GM21526 (cell line): Measurements from ENCODE around the gene HNRNPUL2.

Experiments
- ATAC-seq: cut with Tn5 transposase; IDR thresholded peaks from one replicate; pipeline ENCODE4 v1.9.1; 2021; ENCODE audit warnings: moderate library complexity; ENCODE audit not compliant: unreplicated experiment, low FRiP score

Gene HNRNPUL2

DNA sequence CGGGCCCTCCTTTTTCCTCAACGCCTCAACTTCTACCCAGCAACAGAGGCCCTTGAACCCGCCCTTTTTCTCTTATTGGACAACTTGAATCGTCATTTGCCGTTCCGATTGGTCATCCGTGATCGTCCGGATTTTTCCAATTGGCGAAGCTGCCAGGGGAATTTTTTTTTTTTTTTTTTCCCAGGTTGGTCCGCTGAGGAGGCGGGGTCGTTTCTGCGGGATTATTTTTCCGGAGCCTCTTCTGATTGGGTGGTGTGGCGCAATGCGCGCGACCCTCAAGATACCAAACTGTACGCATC lies 564 bp upstream of the HNRNPUL2 start:
- peak; percentile 48 for ATAC-seq

DNA sequence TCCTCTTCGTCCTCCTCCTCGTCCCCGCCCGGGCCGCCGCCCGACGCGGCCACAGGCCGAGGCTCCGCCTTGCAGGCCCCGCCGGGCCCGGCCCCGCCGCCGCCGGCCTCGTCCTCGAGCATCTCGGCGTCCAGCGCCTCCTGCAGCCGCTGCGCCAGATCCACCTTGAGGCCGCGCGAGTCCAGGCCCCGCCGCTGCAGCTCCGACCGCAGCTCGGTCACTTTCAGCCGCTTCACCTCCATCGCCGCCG lies 417 bp downstream of the HNRNPUL2 start:
- ATAC-seq = peak; percentile 0

DNA sequence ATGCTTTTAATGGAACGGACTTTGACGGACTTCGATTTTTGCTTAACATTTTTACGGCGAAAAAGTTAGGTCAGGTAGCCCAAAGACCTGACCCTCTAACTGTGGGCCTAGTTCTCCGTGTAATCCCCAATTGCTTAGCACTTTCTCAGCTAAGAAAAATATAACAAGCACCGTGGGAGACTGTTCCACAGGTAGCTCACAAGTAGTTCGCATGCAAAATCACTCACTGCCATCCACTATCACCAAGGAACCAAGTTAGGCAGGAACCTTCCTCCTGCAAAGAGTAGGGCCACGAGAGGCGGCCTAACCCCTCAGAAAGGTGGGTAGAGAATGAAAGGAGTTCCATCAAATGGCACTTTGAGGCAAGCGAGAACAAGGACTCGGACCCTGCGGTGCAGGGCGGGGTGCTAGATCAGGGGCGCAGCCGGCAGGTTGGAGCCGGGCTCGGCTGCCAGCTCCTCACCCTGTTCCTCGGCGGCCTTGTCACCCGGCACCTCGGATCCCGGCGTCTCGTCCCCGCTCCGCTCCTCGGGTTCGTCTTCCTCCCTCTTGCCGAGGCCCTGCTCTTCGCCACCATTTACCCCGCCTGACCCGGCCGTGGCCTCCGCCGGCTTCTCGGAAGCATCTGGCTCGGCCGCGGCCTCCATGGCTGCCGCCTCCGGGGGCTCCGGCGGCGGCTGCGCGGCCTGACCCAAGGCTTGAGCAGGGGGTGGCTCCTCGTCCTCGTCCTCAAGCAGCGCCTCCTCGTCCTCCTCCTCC lies 922 bp downstream of the HNRNPUL2 start:
- ATAC-seq = peak; percentile 1

DNA sequence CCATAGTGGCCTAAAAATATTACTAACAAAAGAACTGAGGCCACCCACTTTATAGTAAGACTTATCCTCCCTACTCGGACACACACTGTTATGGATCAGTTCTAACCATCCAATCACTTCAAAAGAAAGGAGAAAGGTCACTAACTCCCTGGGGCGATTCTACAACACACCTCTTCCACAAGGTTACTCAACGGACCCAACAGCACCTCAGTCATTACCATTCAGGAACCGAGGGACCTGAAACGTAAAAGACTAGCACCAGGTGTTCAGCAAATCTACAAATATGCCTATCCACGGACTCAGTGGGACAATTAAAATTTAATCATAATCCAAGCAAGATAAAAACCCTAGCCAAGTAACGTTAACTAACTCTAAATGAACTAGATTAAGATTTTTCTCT lies 1.6 kb downstream of the HNRNPUL2 start:
- no peak for ATAC-seq

DNA sequence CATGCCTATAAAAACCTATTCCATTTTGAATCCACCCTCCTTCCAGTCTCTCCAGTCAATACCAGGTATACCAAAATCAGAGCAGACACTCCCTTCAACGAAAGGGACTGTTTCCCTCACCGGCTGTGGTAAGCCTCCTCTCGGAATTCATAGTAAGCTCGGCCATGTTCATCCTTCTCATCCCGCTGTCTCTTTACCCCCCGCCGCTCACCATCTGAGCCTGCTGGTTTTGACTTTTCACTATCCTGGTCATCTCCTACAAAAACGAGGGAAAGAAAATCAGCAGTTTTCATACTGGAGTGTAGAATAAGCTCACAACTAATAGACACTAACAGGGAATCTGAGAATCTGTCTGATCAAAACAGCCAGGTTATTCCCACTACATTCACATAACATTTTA lies 3.1 kb downstream of the HNRNPUL2 start:
- ATAC-seq = no peak

DNA sequence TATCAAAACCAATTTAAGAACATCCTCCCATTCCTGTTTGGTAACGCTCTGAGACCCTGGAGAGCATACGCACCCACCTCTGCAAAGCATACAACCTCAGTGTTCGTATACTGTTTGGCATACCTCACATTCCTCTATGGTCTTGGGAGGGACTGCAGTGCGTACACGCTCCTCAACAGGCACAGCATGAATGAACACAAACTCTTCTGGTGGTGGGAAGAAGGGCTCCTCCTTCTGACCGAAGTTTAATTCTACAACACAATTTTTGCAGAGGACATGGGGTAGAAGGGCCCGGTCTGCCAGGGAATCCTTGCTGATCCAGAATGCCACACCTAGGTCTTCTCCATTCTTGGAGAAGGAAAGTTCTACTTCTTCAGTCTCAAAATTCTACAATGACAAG lies 5.3 kb downstream of the HNRNPUL2 start:
- ATAC-seq = no peak

DNA sequence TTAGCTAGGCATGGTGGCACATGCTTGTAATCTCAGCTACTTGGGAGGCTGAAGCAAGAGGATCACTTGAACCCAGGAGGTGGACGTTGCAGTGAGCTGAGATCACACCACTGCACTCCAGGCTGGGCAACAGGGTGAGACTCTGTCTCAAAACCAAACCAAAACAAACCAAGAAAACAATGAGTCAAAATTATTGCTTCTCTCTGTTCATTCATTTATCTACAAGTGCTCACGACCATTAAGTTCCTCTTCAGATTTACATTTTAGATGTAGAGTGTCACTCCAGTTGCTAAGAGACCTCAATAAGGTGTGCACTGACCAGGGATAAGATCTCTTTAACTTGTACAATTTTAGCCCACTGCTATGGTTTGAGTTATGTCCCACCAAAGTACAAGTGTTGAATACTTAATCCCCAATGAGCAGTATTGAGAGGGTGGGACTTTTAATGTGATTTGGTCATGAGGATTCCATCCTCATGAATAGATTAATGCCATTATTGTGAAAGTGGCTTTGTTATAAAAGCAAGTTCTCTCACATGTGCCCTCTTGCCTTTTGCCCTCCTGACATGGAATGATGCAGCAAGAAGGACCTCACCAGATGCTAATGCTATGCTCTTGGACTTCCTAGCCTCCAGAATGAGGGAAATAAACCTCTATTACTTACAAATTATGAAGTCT lies 7.8 kb downstream of the HNRNPUL2 start:
- ATAC-seq = no peak

DNA sequence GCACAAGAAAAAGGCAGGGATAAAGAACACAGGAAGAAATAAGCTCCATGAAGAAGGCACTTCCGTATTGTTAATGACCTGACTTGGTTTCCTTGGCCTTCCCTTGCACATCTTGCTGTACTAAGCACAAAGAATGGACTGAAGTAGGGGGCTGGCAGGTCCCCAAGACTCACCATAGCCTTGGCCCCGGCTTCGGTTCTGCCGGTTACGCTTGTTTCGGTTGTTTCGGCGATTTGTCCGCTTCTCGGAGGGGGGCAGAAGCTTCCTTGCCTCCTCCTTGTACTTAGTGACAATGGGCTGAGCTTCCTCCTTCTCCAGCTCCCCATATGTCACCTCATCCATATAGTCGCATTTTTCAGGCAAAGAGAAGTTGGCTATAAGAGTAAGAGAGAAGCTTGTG lies 10.4 kb downstream of the HNRNPUL2 start:
- no peak for ATAC-seq

DNA sequence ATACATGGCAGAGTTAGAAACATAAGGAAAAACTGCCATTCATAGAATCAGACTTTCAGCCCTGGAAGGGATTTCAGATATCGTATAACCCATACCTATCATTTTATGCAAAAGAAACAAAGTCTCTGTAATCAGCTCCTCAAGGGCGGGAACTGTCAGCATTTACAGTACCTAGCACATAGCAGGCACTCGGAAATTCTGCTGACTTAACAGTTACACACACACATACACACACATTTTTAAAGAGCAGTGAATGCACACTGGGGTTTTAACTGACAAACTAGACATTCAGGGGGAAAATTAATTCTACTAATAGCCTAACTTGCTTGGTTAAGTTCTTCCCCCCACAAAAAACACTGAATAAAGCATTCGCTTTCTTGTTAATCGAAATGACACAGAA lies 11.1 kb downstream of the HNRNPUL2 start:
- ATAC-seq = no peak

DNA sequence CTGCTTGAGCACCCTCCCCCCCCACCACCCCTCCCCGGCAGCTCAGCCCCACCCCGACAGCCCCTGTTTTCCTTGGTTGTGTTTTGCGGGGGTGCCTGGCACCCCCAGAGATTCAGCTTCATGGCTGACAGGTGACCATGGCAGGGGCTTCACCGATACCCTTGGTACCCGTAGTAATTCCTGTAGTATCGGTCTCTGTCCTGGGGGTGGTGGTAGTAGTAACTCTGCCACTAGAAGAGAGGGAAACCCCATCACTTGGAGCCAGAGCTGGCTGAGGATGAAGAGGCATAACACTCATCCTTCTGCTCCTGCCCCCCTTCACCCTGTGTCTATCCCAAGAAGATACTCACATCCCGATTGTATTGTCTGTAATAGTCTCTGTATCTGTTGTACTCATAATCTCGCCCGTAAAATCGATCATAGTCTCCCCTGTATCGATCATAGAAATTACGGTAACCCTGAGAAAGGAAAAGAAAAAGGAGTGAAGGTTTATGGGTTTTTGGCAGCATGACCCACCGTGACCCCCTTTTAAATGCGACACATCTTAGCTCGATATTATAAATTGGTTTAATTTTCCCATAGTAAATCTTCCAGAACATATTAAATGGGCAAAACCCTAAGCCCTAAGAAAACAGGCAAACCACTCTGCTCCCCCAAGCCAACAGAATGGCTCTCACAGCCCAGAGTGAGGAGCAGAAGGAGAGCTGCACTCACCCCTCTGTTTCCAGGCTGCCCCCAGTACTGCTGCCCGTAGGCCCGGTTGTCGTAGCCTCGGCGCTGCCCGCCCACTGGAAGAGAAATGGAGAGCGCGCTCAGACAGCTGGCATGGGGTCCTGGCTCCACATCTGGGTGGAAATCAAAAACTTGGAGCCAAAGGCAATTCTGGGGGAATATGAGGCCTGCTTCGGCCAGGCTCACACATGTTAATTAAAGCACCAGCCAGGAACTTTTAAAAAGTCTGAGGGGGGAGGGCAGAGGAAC lies 11.8 kb downstream of the HNRNPUL2 start:
- no peak for ATAC-seq

DNA sequence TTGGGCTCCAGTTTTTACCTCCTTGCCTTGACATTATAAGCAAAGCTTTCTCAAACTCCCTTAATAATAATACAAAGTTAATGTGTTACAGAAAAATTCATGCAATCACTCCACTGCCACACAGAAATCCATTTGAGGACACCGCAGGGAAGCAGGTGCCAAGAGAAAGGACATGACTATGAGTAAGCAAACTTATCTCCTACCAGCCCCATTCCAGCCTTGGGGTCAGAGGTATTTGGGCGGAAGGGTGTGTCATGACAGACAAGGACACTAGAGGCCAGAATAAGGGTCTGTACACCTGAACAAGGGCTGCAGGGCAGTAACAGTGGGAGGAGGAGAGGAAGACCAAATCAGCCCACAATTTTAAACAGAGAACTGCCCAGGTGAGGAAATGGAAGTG lies 13.9 kb downstream of the HNRNPUL2 start:
- no peak for ATAC-seq

DNA sequence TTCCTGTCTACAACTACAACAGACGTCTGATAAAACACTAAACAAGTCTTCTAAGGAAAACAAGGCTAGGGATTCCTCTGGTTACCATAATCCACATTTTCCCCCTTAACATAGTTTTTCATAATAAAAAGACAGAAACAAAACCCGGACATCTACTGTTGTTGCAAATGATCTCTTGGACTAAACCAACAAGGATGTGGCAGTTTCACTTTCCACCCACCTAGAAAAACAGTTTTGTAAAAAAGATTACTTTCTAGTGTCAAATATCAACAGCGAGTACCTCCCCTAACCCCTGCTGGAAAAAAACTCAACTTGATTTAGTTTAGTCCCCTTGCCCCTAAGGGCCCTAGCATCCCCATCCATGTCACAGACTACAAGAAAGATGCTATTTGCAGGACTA lies 14.4 kb downstream of the HNRNPUL2 start:
- ATAC-seq = no peak

DNA sequence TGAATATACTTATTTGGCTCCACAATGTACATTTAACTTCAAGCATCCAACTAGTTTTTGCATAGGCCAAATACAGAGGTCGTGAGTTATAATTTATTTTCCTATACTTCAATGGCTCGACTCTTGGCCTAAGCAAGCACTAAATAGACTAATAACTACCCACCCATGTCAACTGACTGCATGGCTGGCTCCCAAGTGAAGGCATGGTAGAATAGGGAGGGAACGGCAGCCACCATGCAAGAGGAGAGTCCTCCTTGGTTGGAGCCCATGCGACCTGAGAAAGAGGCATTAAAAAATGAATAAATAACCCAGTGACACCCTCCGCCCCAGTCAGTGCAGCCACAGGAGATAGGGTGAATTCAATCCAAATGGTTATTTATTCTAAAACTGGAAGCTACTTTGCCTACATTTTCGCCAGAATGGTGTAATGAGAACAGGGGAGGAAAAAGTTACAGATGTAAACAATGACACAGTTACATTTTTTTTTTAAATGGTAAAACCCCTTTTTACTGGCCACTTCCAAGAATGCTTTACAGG lies 14.9 kb downstream of the HNRNPUL2 start:
- ATAC-seq = no peak

DNA sequence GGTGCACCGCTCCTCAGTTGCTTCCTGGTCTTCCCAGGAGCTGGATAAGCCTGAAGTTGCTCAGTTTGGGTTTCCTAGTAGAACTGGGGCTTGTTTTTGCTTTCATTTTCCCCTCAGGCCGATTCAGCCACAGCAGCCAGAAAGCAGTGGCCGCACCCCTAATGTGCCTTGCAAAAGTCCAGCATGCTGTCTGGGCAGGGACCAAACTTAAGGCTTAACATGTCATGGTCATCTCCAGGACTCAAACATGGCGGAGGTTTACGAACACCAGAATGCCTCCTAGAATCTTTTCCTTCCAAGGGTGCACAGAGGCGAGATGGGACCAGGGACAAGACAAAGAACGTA lies 17.3 kb downstream of the HNRNPUL2 start:
- ATAC-seq = no peak

DNA sequence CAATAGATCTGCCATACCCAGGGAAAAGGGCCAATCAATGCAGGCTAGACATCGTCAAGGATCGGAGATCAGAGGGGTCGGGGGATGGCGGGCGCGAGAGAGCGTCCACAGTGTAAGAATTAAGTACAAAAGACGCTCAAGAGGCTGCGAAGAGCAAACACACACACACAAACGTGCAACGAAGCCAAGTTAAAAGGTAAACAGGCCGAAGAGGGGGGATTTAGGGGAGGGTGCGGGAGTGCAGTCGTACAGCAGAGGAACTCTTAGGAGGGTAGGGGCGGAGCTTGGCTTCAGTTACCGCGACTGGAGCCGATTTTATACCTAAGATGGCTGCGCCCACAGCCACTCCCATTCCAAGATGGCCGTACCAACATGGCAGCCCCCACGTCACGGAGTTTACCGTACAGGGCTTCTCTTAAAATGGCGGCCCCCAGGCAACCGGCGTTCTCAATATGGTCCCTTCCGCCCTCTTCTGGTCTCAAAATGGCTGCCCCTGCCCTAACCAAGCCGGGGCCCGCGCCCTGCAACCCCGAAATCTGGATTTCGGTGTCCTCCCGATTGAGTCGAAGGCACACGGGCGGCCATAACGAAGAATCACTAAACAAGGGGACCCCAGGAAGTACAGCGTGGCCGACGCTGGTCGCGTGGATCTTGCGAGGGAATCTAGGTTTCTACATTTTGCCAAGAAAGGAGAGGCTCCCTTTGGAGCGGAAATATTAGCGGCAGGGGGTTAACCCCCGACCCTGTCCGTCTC lies 17.8 kb downstream of the HNRNPUL2 start:
- peak; percentile 57 for ATAC-seq

DNA sequence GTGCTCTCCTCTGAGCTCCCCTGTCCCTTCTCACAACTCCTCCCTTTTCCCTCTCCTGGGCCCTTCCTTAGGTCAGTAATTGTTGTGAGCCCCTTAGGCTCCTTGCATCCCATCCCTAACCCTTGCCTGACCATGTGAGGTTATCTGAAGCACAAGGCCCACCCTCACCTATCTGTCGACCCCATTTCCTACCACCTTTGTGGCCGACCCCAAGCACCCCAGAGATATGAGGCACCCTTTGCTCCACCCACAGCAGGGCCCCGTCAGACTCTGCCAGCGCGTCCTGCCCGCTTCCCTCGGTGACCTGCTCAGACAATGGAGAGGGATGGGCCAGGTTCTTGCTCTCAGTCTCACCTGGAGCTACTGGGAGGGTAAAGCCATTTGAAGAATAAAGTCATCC lies 18.5 kb downstream of the HNRNPUL2 start:
- peak; percentile 1 for ATAC-seq

DNA sequence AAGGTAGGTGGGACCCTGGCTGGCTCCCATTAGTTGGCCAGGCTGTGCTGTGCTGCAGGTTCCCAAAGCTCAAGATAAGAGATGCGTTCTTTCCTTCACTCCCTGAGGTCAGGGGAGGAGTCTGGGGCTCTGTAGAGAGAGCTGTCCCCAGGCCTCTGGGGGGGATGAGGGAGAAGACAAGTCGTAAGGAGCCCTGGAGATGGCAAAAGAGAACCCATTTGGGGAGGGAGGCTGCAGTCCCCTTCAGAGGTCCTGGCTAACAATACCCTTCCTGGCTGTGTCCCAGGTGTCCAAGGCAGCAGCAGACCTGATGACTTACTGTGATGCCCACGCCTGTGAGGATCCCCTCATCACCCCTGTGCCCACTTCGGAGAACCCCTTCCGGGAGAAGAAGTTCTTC lies 18.9 kb downstream of the HNRNPUL2 start:
- no peak for ATAC-seq

DNA sequence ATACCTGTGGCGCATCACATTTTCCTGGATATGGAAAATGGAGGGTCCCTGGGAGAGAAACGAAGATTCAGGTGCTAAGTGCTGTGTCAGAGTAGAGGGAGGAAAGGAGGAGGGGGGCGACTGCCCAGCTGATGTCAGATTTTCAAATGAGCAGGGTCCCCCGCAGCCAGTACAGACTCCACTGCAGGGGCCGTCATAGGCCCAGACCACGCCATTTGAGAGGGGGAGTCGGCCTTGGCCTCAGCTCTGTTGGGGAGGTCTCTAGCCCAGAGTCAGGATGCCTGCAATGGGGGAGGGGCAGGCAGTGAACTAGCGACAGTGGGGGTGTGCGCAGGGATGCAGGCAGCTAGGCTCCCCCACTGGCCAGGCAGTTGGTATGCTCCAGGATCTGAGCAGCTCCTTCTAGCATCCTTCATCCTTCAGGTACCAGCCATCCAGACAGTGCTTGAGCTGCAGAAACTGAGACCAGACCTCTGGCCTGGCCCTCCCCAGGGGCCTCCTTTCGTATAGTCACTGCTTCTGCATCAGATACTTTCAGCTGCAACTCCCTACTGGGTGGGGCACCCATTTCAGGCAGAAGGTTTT lies 19.9 kb downstream of the HNRNPUL2 start, which contains the start of the genes BSCL2 and GNG3:
Gene BSCL2 (minus strand): TSS at position 148 of the 585 bp plus-strand sequence. CDS start 229 bp downstream, outside the sequence.
Gene GNG3 (plus strand): TSS at position 400 of the 585 bp plus-strand sequence. CDS start 620 bp downstream, outside the sequence.
- ATAC-seq = no peak

DNA sequence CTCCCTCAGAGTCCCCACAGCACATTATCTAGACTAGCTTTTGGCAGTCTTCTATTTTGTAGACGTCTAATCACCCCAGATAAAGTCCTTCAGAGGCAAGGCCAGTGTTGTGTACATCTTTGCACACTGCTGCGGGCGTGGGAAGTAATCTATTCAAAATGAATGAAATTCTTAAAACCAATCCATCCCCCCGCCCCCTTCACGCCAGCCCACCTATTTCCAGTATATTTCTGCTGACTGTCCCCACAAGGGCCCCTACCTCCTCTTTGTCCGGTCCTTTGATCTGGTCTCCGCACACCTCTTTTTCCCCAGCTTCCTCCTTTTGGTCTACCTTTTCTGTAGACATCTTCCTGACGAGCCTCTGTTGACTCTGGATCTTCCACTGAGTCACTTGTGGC lies 20.4 kb downstream of the HNRNPUL2 start:
- ATAC-seq = no peak
